NCI-H146 (cell line): ENCODE data around the gene ME1.

Experiments used
- DNase-seq: peaks from one replicate; lab custom pipeline; 2025; lab: John Stamatoyannopoulos, UW

The ME1 gene

DNA sequence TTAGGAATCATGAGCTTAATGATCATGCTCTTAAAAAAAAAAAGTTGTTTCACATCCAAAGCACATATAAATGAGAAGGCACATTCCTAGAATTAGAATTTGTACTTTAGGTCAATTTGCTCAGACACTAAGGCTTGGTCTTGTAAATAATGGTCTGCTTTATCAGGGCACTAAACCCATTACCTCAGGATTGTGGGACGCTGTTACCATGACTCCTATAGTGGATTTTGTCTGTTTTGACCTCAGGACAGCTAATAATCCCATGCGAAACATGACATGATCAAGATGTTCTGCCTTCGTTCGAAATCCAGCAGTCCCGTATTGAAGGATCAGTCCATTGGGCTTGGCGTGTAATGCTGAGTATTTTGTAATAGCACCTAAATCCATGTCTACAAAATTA, 240.2 kb downstream of the ME1 start:
- DNase-seq: no peak

DNA sequence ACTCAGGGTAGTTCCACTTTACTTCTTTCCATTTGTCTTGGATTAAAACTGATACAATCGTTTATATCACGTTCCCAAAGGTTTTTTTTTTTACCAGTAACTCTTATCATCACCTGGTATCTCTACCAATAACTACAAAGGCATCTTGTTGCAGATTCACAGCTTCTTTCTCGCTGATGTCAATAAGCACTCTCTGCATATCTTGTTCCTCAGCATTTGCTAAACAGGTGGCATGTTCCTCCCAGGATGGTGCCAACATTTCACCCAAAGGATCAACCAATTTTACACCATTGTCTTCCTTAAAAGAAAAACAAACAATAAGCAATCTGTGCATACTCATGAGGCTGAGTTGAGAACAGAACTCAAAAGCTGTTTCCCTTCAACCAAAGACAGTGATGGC, 242.3 kb downstream of the ME1 start:
- DNase-seq: no peak

DNA sequence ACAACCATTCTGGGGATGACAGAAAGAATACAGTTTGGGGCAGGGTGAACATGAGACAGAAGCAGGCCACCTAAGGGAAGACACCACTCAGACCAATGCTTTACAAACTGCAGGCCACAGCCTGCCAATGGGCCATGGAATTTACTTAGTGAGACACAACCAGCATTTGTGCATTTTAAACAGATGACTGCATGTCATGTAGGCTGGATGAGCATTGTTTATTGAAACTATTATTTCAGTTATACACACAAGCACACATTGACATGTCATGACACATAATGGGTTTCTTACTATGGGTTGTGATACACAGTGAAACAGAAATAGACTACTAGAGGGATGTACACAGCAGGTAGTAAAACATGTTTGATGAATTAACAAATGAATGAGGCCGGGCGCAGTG, 245.8 kb downstream of the ME1 start:
- DNase-seq: no peak

DNA sequence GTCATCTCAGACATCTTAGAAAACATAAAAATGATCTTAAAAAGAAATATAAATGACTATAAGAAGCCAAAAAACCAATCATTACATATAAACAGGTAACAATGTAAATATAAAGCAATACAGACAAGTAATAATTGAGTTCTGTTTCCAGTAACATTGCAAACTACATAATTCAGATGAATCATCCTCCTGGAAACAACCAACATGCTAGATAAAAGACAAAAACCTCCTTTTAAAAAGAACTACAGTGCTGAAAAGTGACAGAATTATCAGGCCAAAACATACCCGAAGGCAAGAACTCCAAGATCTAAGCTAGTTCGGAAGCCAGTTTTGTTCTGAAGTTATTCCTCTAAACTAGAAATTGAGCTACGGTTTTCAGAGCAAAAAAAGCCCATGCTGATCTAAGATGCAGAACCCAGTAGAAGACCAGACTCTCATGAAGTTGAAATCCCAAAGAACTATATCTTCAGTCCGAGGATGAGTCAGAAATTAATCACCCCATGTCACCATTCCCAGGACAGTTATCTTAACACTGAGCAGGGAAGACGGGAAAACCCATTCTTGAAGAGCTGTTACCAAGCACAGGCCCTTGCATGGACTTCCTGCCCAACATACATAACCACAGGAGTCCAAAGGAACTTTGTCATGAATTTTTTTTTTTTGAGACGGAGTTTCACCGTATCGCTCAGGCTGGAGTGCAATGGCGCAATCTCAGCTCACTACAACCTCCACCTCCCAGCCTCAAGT, 247.6 kb downstream of the ME1 start:
- DNase-seq: no peak

DNA sequence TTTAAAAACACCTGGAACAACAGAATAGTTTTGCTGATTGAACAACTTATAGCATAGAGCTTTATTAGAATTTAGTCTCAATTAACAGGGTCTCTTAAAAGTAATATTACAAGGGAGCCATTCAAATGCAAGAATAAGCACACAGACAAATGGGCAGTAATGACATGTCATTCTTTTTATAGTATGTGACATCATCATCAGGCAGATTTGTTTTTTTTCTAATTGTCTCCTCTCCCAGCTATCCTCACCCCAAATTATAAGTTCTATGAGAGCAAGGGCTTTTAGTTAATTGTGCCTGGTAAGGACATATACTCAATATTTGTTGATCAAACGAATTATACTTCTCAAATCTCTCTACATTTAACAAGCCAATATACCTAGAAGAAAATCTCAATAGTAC, 248.7 kb downstream of the ME1 start:
- DNase-seq: no peak

DNA sequence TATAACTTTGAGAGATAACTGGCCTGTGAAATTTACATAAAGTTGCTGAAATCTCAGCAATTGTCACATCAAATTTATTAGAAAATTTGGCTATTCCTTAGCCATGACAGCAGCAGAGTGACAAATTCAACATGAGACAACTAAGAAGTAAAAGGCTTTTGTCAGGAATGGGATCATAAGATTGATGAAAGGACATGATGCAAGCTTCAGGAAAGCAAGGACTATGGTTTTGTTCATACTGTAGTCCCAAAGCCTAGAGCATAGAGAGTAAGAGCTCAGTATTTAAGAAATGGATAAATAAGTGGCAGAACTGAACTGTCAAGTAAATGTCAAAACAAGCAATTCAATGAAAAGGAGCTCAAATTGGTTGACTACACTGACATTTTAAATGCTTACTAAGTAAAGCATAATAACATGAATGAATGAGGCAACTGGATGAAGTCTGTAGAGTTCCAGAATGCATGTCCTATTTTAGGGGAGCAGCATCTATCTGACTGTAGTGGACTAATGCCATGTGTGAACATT, 250.4 kb downstream of the ME1 start:
- DNase-seq: no peak

DNA sequence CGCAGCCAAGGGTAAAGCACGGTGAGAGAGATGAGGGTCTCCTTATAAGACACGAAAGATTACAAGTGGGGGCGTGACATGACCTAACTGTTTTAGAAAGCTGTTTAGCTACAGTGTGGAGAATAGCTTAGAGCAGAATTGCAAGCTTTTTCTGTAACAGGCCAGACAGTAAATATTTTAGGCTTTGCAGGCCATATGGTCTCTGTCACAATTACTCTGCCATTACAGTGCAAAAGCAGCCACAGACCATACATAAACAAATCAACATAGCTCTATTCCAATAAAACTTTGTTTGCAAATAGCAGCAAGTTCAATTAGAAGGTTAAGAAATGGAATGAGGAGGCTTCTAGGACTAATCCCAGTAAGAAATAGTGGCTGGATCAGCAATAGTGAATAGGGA, 254.6 kb downstream of the ME1 start:
- no peak for DNase-seq

DNA sequence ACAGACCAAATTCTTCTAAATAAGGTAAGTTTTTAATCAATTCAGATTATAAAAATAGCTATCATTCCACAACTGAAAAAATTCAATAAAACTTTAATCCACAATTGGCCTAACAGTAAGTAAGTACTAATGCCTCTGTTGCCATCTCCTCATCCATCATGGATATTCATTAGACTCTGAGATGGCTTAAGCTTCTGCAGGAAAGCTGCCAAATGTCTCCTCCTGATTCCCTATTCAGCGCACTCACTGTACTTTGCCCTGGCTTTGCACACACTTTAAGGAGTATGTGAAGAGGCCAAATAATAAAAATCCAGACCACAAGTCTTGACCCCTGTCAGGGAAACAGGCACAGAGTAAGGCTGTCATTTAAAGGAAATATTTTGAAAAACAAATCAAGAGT, 261.3 kb downstream of the ME1 start:
- DNase-seq: no peak

DNA sequence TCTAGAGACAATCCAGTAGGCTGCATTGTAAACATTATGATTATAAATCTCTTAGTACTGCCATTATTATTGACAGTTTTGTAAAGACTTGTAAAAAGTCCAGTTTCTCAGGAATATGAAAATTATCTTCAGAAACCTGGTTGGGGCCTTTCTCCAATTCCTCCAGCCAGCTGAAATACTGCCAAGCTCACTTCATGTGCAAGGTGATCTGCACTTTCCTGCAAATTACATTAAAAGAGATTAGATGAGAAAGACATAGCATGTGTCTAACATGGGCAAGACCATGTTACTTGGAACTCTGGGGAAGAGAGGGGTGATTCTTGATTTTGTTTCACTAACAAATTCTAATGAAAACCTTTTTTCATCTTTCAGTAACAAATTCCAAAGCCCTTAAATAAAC, 261.7 kb downstream of the ME1 start:
- DNase-seq: no peak

DNA sequence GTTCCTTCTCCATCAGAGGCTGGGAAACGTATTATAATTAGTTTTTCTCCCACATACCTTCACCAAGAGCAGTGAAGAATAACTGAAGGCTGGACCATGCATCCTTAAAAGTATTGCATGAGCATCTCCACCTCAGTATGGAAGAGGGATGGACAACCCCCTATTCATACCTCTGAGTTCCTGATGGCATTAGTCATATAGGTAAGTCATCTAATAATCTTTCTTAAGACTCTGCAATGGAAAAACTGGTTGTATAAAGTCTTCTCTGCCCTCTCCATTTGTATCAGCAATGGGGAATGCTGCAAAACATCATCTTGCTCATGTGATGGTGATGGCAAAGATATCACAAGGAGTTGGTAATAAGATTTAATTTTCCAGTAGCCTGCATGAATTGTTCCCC, 262.3 kb downstream of the ME1 start:
- DNase-seq: no peak

DNA sequence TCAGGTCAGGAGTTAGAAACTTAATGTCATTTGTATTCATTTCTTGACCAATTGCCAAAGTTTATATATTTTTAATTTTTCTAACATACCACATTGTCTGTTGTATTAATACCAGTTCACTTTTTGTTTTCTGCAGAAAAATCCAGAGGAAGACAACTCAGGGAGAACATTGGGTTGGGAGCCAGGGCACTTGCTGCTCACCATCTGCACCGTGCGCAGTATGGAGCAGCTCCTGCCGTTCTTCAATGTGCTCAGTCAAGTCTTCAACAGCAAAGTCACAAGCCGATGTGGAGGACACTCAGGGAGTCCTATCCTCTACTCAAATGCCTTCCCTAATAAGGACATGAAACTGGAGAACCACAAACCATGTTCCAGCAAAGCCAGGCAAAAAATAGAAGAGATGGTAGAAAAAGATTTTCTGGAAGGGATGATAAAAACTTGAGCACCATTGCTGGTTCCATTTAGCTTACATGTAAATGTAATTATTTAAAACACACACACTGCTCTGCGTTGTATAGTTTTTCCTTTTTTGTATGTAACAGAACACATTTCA, 263.0 kb downstream of the ME1 start:
- no peak for DNase-seq
